GM19035 (cell line): ENCODE results near the gene MDM1.

Source experiments
- ATAC-seq: cut with Tn5 transposase; IDR thresholded peaks from one replicate; pipeline ENCODE4 v1.9.1; 2021; ENCODE audit not compliant: unreplicated experiment

The MDM1 gene

GRCh38 chr12:68321140-68321539, 11.0 kb downstream of the MDM1 start:
- no peak for ATAC-seq

DNA sequence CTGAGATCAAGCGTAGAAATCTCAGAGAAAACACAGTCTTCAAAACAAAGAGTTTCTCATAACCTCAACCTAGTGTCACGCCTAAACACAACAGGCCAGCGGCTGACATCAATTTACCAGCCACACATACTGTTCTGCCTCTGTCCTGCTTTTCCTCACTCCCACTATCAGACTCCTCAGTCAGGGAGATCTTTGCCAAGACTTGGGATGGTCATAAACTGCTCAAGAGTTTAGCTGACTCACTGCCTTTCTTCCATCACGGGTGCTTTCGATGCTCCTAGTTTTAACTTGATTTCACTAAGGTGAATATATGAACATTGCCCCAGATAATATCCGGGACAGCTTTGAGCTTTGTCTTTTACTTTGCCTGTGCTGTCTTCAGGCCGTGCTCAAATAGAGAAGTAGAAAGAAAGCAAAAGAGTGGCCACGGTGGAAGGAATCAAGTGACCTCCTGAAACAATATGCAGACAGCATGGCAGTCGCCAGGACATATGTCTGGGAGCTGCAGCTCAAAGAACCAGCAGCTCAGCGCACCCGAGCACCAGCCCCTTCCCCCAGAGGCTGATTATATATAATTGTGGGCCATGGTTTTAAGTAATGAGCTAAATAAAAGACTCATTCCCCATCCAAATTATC, 12.1 kb downstream of the MDM1 start:
- ATAC-seq, result no peak

DNA sequence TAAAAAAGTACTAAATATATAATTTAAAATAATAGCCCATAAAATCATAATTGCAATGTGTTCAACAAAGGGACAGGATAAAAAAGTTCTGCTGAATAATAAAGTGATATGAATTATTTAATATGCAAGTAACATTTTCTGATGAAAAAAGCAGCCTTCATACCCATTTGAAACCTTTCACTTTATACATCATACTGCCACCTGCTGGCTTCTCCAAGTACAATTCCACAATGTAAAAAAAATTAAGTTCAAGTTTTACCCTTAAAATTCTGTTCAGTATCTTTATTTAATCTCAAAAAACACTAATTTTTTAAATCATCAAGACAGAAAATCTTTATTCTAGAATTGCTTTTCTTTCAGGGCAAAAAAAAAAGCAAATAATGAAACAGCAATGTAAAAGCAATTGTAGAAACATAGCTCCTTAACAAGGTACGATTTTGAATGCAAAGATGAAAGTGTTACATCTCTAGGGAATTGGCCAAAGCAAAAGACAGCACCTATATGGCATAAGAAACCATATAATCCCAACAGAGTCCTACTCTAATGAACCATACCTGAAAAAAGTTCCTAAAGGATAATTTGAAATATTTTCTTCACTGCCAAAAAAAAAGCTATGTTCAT, 15.0 kb downstream of the MDM1 start:
- ATAC-seq, result no peak

GRCh38 chr12:68310370-68310769, 21.8 kb downstream of the MDM1 start:
- ATAC-seq, result no peak

DNA sequence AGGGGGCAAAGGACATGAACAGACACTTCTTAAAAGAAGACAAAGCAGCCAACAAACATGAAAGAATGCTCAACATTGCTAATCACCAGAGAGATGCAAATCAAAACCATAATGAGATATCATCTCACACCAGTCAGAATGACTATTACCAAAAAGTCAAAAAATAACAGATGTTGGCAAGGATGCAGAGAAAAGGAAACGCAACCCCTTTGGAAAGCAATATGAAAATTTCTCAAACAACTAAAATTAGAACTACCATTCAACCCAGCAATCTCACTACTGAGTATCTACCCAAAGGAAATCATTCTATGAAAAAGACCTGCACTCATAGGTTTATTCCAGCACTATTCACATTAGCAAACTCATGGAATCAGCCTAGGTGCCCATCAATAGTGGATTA, 25.6 kb downstream of the MDM1 start:
- ATAC-seq, result no peak

DNA sequence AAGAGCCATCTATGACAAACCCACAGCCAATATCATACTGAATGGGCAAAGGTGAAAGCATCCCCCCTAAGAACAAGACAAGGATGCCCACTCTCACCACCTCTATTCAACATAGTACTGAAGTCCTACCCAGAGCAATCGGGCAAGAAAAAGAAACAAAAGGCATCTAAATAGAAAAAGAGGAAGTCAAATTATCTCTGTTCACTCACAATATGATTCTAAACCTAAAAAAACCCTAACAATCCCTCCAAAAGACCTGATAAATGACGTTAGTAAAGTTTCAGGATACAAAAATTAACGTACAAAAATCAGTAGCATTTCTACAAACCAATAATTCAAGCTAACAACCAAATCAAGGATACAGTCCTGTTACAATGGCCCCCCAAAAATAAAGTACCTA, 26.9 kb downstream of the MDM1 start:
- no peak for ATAC-seq

DNA sequence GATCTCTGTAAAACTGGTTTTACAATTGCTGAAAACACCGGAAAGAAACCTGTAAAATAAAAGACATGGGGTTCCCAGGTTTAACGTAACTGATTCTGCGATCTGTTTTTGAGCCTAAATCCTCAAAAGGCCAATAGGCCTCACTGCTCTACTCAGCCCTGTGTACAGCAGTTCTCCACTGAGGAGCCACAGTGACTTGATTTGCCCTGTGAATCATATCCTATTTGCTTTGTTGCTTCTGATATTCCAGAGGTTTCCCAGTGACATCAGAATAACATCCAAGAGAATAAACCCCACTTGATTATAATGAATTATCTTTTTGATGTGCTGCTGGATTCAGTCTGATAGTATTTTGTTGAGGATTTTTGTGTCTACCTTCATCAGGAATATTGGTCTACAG, 27.5 kb downstream of the MDM1 start:
- ATAC-seq, result no peak

- ATAC-seq, result no peak
Observed at GRCh38 chr12:68303850-68304249, 28.3 kb downstream of the MDM1 start.

- ATAC-seq, result no peak
Observed at GRCh38 chr12:68297929-68298328, 34.2 kb downstream of the MDM1 start.

DNA sequence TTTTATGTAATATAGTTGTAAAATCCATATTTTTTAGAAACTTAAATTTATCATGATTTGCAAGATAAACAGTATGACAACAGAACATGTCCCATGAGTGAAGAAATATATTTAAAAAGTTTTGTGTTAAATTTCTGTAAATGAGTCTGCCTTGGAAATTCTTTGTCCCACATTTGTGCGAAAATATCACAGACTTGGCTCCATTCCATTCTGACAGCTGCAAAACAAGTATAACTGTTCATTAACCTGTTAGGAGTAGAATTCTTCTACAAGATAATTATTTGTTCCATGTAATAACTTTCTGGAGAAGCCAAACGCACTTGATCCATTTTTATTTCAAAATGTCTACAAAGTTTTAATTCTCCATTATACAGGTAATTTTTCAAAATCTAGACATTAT, 37.9 kb downstream of the MDM1 start:
- ATAC-seq, result no peak

DNA sequence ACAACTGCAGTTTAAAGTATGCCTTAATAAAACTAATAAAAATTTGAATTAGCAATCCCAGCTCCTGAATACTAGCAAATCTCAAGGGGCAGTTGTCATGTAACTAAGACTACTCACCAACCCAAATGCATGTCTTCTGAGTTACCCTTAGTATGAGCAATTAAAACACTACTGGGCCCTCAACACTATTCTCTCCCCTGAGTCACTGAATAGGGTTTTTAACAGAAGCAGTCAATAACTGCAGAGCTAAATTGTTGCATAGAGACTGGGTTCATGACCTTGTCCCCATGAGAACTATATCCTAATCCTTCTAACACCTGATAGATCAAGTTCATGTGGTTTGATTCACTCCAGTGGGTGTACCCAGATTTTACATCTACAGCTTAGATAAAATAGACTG, 38.8 kb downstream of the MDM1 start:
- no peak for ATAC-seq

- no peak for ATAC-seq
Observed at GRCh38 chr12:68292151-68292943, 39.8 kb downstream of the MDM1 start.

GRCh38 chr12:68291396-68292036, 40.6 kb downstream of the MDM1 start:
- ATAC-seq, result no peak

DNA sequence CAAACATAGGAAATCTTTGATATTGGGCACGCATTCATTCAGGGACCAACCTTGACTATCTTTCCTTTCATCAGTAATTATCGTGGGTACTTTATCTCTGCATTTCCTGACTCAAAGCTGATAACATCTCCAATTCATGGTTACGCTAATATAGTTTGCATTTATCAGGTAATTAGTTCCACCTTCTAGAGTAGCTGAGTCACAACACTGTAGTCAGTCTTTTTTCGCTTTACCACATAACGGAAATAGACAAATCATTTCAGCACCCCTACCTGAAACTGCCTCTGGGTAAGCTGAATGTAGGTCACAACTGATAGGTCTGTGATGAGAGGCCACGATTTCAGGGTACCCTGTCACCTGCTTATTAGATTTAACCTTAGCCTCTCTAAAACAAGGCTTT, 42.0 kb downstream of the MDM1 start:
- ATAC-seq, result peak; percentile 99

DNA sequence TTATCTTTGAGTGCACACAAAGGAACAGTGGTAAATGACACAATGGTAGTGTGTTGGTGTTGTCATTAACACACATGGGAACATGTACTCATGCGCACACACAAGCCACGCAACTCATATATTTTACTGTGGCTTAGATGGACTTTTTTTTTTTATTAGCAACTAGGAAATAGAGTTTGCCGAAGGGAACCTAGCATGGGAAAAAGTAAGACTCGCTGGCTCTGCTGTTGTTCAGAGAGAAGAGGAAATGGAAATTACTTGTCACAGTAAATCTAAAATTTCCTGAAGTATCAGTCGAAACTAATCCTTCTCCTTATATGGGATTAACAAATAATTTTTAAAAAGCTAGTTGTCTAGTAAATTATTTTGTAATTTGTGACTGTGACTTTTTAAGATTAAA, 45.1 kb downstream of the MDM1 start:
- no peak for ATAC-seq

- ATAC-seq, result no peak
Observed at GRCh38 chr12:68286396-68286795, 45.8 kb downstream of the MDM1 start.

GRCh38 chr12:68285541-68285940, 46.6 kb downstream of the MDM1 start:
- no peak for ATAC-seq

DNA sequence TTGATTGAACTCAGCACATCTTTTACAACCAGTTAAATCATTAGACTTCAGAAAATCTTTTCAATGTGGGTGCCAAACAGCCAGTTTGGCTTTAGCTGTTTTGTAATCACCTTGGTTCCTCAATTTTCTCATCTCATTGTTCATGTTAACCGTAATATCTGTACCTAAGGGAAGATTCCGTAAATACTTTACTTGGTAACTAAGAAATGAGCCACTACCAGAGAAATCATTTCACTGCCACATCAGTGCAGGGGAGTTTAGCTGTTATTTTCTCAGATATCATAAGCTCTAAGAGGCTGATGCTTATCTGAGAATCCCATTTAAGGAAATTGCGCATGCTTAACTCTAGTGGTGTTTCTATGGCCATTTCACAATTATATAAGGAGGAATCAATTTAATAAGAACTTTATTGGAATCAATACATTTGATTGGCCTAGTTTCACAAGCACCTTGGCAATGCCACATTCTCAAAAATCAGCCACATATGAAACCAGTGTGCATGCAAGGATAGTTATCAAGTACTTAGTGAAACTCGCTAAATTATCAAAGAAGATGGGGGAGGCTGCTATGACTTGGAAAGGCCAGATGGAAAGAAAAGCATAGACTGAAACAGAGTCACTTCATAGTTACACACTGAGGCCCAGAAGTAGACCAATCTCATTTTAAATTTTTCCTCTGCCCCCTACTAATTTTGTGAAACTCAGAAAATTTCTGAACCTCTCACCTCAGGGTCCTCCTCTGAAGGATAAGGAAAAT, 50.7 kb downstream of the MDM1 start:
- ATAC-seq, result no peak

GRCh38 chr12:68280240-68280639, 51.9 kb downstream of the MDM1 start:
- no peak for ATAC-seq

DNA sequence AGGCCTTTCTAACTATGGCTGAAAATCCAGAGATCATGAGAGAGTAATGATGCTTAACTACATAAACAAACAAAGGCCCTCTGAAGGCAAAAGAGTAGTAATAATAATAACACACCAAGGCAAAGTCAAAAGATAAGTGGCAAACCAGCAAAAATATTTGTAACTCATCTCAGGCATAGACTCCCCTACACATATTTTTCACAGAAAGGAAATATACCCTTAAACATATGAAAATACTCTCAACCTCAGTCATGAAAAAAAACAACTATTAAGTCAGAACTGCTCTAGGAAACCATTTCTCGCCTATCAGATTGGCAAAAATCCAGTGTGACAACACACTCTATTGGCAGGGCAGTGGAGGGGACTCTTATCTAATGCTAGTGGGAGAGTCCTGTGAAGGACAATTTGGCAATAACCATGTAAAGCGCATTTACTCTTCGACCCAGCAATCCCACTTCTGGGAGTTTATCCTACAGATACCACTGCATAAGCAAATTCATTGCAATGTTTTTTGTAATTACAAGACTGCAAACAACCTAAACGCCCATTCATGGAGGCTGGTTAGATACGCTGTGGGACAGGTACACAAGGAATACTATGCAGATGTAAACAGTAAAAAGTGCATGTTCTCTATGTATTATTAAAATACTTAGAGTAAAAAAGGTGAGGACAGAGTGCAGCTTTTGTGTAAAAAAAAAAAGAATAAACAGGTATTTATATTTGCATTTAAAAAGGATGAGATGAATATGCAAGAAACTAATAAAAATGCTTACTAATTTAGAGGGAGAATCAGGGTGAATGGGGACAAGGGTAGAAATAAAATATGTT, 52.7 kb downstream of the MDM1 start:
- no peak for ATAC-seq
